ENCODE measurements around the gene TIPIN. TPM values are rescaled to one million over a fixed set of nuclear protein-coding genes. Genes with fewer than 3 reads are reported as not detected.
"Not testable (repeated sequence)": the region's sequence is repeated elsewhere in the genome, so short reads cannot be mapped to it uniquely, and the experiment has no call there.

The TIPIN gene
- total RNA-seq, 2 donors from 2014 or later, result 2.6 to 7.8 TPM

DNA sequence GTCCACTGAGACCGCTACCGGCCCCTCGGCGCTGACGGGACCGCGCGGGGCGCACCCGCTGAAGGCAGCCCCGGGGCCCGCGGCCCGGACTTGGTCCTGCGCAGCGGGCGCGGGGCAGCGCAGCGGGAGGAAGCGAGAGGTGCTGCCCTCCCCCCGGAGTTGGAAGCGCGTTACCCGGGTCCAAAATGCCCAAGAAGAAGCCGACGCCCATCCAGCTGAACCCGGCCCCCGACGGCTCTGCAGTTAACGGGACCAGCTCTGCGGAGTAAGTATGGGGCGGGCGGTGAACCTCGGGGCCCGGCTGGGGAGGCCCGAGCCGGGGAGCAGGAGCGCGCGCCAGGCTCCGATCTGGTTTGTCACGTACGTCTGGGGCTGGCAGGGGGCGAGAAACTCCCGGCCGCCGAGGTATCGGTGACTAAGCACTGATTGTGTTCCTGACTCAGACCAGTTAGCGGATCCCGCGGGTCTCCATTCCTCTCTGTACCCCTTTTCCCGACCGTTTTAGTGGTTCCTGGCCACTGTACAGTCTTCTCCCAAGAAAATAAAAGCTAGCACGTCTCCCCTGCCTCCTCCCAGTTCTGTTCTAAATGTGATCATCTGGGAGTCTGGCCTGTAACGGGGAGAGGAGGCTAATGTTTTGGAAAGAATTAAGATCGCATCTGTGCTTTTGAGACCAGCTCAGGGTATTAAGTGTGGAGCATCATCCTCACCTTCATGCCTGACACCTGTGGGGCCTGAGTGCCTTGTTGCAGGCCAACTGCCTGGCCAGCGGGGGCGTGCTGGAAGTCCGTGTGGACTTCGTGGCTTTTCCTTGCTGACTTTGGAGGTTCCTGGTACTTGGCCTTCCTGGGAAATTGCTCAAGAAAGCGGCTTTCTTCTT, 30.9 kb upstream of the TIPIN start:
- intact Hi-C loops (cut with DNase I, micrococcal nuclease), result loop anchor here in 1 of 2 donors (5.0 kb wide), 1 partner anchor 110 kb away; the partner anchor contains the start of gene SNAPC5

DNA sequence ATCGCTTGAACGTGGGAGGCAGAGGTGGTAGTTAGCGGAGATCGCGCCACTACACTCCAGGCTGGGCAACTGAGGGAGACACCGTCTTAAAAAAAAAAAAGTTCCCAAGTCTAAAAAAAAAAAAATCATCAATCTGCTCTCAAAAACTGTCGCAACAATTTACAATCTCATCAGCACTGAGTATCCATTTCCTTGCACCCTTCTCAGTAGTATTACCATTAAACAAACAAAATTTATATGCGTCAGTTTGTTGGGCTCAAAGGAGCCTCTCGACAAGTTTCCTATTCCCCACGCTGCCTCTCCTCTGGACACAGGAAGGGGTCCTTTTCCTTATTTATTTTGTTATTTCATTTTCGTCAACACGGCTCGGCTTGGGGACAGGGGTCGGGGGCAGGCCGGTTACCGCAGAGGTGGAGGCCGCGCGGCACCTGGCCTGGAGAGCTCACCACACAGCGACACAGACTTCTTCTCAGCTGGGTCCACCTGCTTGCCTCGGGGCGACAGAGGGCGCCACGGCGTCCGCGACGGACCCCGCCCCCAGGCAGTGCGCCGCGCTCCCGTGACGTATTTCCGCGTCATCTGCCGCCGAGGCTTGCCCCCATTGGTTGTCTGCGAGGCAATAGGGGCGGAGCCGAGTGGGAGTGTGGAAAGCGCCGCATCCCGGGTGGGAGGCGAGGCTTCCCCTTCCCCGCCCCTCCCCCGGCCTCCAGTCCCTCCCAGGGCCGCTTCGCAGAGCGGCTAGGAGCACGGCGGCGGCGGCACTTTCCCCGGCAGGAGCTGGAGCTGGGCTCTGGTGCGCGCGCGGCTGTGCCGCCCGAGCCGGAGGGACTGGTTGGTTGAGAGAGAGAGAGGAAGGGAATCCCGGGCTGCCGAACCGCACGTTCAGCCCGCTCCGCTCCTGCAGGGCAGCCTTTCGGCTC, 30.0 kb upstream of the TIPIN start, which contains the start of gene MAP2K1:
TSS of gene MAP2K1 (plus strand) at position 709 of the 920 bp plus-strand sequence. CDS start 436 bp downstream, outside the sequence.
- peak; percentile 99 for DNase-seq
- ATAC-seq, result peak; percentile 94
- intact Hi-C loops (cut with DNase I, micrococcal nuclease), result loop anchor here in 1 of 2 donors (5.0 kb wide), 1 partner anchor 111 kb away; the partner anchor contains the start of gene SNAPC5

More for the DNA sequence above, 30.9 kb upstream of the TIPIN start:
- DNase-seq (peak; percentile 54 to 71), ATAC-seq (peak; percentile 44)

DNA sequence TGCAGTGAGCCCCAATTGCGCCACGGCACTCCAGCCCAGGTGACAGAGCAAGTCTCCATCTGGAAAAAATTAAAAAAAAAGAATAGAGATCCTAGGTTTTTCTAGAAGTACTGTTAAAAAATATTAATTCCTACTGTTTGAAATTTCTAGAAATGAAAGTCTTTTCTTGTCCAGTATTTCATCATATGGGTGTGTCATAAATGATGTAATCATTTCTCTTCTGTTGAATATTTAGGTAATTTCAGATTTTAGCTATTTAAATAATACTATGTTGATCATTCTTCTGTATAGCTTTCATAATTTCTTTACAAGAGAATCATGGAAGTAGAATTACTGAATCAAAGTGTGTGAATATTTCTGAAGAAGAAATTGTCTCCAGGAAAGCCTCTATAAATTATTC, 24.9 kb upstream of the TIPIN start:
- intact Hi-C loops (cut with DNase I, micrococcal nuclease); ATAC-seq; DNase-seq: not testable (repeated sequence)

DNA sequence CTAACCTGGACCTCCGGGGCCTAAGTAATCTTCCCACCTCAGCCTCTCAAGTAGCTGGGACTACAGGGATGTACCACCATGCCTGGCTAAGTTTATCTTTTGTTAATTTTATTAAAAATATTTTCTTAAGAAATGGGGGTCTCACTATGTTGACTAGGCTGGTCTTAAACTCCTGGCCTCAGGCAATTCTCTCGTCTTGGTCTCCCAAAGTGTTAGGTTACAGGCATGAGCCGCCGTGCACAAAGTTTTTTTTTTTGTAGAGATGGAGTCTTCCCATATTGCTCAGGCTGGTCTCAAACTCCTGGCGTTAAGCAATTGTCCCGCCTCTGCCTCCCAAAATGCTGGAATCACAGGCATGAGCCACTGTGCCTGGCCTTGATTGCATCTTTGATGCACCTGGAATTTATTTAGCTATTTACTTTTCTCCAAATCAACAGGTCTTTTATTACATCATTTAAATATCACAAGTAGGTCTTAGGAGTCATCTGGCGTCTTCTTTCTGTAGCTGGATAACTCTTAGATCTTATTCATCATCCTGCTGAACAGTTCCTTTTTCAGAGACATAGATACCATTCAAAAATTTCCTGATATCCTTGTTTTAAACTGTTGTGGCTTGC, 22.4 kb upstream of the TIPIN start:
- intact Hi-C loops (cut with DNase I, micrococcal nuclease), result no loop called here
- ATAC-seq, result no peak

DNA sequence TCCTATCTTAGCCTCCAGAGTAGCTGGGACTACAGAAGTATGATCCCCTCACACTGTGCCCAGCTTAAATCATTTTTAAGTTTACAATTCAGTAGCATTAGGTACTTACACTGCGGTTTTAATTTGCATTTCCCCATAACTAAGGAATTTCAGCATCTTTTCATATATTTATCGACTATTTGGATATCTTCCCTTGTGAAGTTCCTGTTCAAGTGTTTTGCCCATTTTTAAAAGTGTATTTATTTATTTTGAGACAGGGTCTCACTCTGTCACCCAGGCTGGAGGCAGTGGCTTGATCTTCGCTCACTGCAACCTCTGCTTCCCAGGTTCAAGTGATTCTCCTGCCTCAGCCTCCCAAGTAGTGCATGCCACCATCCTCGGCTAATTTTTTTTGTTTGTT, 17.7 kb upstream of the TIPIN start:
- DNase-seq, result no peak
- intact Hi-C loops (cut with DNase I, micrococcal nuclease), result no loop called here
- ATAC-seq, result no peak

More for the DNA sequence above, 22.4 kb upstream of the TIPIN start:
- DNase-seq, result no peak

DNA sequence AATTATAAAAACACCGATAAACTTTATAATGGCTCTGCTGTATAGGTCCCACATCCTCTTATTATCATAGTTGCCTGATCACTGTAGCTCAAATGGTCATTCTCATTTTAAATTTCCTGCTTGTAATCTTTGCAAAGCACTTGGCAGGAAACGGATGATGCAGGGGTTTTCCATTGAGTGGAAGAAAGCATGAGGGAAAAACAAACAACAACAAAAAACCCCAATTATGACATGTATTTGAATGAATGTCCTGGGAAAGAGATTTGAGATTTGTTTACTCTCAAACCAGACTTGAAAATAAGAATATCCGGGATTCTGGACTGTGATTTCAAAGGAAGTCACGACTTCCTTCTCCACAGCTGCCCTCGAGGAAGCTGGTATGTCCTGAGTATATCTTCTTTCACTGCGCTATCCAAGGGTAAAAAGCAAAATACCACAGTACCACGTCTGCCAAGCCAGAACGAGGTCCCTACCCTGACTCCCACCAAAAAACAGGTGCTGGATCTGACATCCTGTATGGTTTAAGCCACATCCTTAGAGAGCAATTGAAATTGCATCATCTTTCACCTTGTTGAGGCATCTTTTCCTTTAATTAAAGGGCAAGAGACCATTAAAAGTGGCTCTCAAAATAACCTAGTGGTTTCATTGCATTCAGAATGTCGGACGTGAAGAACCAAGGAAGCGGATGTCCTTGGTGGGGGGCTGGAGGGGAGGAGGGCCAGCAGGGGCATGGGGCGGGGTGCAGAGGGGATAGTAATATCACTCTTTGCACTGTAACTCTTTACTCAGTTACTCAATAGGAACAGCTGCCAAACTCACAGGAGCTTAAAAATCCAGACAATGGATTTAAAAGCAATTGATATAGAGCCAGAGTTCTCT, 13.5 kb upstream of the TIPIN start:
- ATAC-seq (peak; percentile 78), DNase-seq (no peak)
- intact Hi-C loops (cut with DNase I, micrococcal nuclease), result no loop called here

DNA sequence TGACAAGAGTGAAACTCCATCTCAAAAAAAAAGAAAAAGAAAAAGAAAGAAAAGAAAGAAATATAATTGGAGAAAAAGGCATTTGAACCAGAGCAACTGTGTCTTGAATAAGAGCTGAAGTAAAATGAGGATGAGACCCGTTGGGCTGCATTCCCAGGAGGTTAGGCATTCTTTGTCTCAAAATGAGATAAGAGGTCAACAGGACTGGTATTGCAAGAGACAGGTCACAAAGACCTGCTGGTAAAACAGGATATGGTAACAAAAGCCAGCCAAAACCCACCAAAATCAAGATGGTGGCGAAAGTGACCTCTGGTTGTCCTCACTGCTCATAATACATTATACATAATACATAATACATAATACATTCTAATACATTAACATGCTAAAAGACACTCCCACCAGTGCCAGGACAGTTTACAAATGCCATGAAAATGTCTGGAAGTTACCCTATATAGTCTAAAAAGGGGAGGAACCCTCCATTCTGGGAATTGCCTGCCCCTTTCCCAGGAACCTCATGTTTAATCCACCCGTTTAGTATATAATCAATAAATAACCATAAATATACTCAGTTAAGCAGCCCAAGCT, 8.6 kb upstream of the TIPIN start:
- ATAC-seq (no peak), DNase-seq (no peak)
- intact Hi-C loops (cut with DNase I, micrococcal nuclease), result no loop called here

DNA sequence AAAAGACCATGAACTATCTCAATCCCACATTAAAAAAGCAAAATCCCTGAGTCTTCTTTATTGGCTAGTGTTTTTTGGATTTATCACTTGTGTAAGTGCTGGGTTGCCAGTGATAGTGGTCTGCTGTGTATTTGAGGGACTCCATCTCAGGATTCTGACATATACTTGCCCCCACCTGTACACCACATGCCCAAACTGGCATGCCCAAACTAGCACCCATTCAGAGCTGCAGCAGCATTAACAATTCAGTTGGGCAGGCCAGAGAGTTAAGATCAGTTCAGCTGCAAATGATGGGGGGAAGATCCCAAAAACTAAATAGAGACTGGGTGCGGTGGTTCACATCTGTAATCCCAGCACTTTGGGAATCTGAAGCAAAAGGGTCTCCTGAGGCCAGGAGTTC, 6.3 kb upstream of the TIPIN start:
- DNase-seq, result no peak
- ATAC-seq, result no peak
- intact Hi-C loops (cut with DNase I, micrococcal nuclease), result no loop called here

DNA sequence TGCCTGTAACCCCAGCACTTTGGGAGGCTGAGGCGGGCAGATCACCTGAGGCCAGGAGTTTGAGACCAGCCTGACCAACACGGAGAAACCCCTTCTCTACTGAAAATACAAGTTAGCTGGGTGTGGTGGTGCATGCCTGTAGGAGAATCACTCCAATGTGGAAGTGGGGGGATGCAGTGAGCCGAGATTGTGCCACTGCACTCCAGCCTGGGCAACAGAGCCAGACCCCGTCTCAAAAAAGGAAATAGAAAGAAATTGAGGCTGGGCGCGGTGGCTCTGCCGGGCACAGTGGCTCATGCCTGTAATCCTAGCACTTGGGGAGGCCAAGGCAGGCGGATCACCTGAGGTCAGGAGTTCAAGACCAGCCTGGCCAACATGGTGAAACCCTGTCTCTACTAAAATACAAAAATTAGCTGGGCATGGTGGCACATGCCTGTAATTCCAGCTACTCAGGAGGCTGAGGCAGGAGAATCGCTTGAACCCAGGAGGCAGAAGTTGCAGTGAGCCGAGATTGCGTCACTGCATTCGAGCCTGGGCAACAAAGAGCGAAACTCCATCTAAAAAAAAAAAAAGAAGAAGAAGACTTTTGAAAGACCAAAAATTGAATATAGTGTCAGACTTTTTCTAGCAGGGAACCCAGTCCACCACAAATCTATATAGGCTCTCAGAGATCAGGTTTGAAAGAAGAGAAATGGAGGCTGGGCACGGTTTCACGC, 5.4 kb upstream of the TIPIN start:
- ATAC-seq; DNase-seq; intact Hi-C loops (cut with DNase I, micrococcal nuclease): not testable (repeated sequence)

DNA sequence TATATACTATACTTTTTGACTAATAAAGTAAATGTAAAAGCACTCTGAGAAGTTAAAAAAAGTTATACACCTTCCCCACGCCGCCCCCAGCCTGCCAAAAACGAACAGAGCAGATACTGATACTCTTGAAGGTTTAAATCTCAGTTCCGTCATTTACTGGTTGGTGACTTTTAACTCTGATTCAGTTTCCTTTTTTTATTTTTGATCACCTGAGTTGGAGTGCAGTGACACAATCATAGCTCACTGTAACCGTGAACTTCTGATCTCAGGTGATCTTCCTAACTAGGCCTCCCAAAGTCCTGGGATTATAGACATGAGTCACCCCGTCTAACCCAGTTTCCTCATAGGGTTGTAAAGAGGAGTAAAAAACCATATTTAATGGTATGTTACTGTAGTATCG, 3.3 kb upstream of the TIPIN start:
- intact Hi-C loops (cut with DNase I, micrococcal nuclease), result no loop called here
- peak; percentile 79 for ATAC-seq
- DNase-seq, result peak in 1 of 2 donors; percentile 35

DNA sequence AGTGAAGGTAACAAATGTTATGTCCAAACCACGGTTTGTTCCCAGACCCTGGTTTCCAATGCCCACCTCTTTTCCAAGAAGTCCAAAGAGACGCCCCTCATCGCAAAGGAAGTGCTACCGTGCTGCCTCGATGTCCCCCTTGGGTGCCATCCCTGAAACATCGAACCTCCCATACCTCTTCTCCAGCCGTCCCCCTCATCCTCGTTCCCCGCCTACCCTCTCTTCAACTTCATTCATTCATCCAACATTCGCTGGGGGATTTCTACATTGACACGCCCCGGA, 467 bp downstream of the TIPIN start:
- intact Hi-C loops (cut with DNase I, micrococcal nuclease), result no loop called here
- ATAC-seq (no peak), DNase-seq (no peak)

DNA sequence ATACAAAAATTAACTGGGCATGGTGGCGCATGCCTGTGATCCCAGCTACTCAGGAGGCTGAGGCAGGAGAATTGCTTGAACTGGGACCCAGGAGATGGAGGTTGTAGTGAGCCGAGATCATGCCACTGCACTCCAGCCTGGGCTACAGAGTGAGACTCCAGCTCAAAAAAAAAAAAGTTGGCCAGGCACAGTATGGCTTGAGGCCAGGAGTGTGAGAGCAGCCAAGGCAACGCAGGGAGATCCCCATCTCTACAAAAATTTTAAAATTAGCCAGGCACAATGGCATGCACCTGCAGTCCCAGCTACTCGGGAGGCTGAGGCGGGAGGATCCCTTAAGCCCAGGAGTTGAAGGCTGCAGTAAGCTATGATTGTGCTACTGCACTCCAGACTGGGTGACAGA, 8.0 kb downstream of the TIPIN start:
- DNase-seq; ATAC-seq; intact Hi-C loops (cut with DNase I, micrococcal nuclease): not testable (repeated sequence)

DNA sequence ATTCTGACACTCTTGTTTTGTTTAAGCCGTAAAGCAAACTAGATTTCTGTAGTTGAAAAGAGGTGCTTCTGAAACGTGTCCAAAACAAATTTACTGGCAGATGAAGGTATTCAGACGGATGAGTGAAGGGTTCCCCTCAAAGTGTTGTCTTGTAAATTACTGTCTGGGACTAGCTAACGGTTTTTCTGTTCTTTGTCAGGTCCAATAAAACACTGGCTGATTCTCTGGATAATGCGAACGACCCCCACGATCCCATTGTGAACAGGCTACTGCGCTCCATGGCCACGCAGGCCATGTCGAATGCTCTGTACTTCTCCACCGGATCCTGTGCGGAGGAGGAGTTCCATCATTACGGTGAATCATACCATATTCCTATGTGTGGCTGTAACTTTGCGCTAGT, 27.7 kb downstream of the TIPIN start:
- no peak for ATAC-seq
- intact Hi-C loops (cut with DNase I, micrococcal nuclease), result no loop called here
- DNase-seq, result no peak

DNA sequence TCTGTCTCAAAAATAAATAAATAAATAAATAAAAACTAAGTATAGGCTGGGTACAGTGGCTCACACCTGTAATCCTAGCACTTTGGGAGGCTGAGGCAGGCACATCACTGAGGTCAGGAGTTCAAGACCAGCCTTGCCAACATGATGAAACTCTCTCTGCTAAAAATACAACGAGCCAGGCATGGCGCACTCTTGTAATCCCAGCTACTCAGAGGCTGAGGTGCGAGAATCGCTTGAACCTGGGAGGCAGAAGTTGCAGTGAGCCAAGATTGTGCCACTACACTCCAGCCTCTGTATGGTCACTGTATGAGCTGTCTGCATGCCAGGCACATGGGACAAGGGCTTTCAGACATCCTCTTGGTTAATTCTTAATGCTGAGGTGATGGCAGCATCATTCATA, 28.7 kb downstream of the TIPIN start:
- intact Hi-C loops (cut with DNase I, micrococcal nuclease), result no loop called here
- no peak for ATAC-seq
- no peak for DNase-seq

DNA sequence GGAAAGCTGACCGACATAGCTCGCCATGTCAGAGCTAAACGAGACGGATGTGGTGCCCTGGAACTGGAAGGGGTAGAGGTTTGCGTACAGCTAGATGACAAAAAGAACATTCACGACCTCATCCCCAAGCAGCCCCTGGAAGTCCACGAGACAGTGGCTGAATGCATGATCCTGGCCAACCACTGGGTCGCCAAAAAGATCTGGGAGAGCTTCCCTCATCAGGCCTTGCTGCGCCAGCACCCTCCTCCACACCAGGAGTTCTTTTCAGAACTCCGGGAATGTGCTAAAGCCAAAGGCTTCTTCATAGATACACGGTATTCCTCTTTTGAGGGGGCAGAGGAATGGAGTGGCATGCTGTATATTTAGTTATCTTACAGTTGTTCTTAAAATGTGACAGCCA, 30.4 kb downstream of the TIPIN start:
- intact Hi-C loops (cut with DNase I, micrococcal nuclease), result no loop called here
- DNase-seq, result no peak
- no peak for ATAC-seq

DNA sequence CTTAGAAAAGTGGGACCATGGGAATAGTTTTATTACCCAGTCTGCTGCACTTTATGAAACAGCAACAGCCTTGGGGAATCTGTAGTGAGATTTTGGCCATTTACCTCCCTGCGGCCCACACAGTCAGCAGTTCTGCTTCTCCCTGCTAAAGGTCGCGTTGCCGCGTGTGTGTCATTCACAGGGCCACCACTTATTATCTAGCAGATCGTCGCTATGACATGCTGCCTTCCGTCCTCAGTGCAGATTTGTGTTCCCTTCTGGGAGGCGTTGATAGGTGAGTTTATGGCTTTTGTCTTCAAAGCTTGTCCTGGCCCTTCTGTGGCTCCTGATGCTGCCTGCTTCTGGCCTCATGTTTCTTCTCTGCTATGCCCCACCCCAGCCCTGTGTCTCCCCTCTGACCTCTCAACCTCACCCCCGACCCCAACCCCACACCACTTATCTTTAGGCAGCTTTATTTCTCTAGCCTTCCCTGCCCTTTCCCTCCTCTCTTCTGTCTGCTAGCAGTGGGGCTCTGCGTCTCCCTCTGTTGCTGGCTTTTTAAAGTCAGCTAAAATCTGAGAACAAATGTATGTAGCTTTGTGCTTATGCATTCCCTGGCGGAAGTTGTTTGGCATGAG, 33.1 kb downstream of the TIPIN start:
- no peak for DNase-seq
- no peak for ATAC-seq
- intact Hi-C loops (cut with DNase I, micrococcal nuclease), result no loop called here

DNA sequence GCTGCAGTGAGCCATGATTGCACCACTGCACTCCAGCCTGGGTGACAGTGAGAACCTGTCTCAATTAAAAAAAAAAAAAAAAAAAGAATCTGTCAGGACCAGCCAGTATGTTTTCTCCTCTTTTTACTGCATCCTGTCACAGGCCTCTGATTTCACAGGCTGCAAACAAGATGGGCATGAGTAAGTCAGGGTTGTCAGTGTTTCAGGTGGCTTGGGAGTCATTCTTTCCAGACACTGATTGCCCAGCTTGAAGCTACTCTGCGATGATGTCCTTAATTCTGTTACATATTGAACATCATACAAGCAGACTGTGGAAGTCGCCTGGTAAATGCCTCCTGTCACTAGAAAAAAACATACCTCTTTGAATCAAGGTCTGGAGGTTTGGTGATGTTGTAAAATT, 44.3 kb downstream of the TIPIN start:
- ATAC-seq, result no peak
- no peak for DNase-seq
- intact Hi-C loops (cut with DNase I, micrococcal nuclease), result no loop called here
